HCT116 (cell line): ENCODE results near the gene MUC13. TPM values are rescaled to one million over a fixed set of nuclear protein-coding genes. Genes with fewer than 3 reads are reported as not detected.

Experiments used
- ATAC-seq: fragments of 200-7000 bp; cut with Tn5 transposase; 2 replicates; pipeline ENCODE4 v1.9.1; 2020; ENCODE audit warnings: mild to moderate bottlenecking, moderate library complexity
- Bru-seq: library from RNA; stranded (reverse); fragments of 400-500 nt; gene quantifications from one replicate; lab custom pipeline; 2021; lab: Mats Ljungman, UMichigan
- BruChase-seq, 2 experiments: library from RNA; stranded (reverse); fragments of 400-500 nt; gene quantifications; one replicate each; lab custom pipeline; 2021; lab: Mats Ljungman, UMichigan
- BruUV-seq: library from RNA; stranded (reverse); fragments of 400-500 nt; replicated peaks from 2 replicates; lab custom pipeline; 2021; lab: Mats Ljungman, UMichigan
- CTCF ChIA-PET: fragments of 300-600 bp; sonication (Branson Sonifier 250); formaldehyde crosslinking; loops from one replicate; lab custom pipeline; 2021; ENCODE audit warnings: antibody characterized with exemption; lab: Charles Lee
- POLR2A ChIA-PET: fragments of 300-600, 350-600 bp; sonication (Branson Sonifier 250); formaldehyde crosslinking; loops from one replicate; lab custom pipeline; 2021; ENCODE audit warnings: antibody characterized with exemption; lab: Charles Lee
- RAD21 ChIA-PET, 2 experiments: fragments of 300-600 bp; sonication (Branson Sonifier 250); formaldehyde crosslinking; loops; one replicate each; lab custom pipeline; 2023; ENCODE audit warnings: low total read pairs in 2 of 2; ENCODE audit not compliant: uncharacterized antibody in 2 of 2, unreplicated experiment in 2 of 2, low non-redundant PET in 1 of 2; lab: Charles Lee
- DNase-seq: peaks from one replicate; pipeline ENCODE4 v3.0.0-alpha.2; 2010; ENCODE audit warnings: low read depth, low spot score
- H2AFZ ChIP-seq: fragments of 200-600 bp; shearing (Covaris generic), sonication (generic); 2 replicates; pipeline ENCODE4 v1.6.1; 2017; ENCODE audit warnings: low read depth, mixed run types, mixed read lengths, antibody characterized with exemption, low read length; ENCODE audit not compliant: poor library complexity, severe bottlenecking
- H3K27ac ChIP-seq: 2 replicates; pipeline ENCODE4 v1.5.1; 2012; ENCODE audit warnings: low read depth, low read length
- H3K27me3 ChIP-seq: fragments of 200-600 bp; sonication (generic); 2 replicates; pipeline ENCODE4 v1.6.1; 2016; ENCODE audit warnings: mixed run types, low read length, mixed read lengths; ENCODE audit not compliant: insufficient read depth
- H3K36me3 ChIP-seq, 2 experiments: fragments of 200-500 bp in 1 of 2; fragments of 200-600 bp in 1 of 2; sonication (Bioruptor generic) in 1 of 2; sonication (generic) in 1 of 2; 2 replicates each; pipeline versions ENCODE4 v1.5.1 to v1.6.1; 2014 to 2016; ENCODE audit warnings: low read length in 2 of 2, inconsistent platforms in 1 of 2, mixed read lengths in 1 of 2, mixed run types in 1 of 2; ENCODE audit not compliant: insufficient read depth in 2 of 2, control insufficient read depth in 1 of 2
- H3K4me1 ChIP-seq, 2 experiments: fragments of 200-600 bp in 1 of 2; sonication (generic) in 1 of 2; 2 replicates each; pipeline versions ENCODE4 v1.5.1 to v1.6.1; 2012 to 2017; ENCODE audit warnings: low read length in 2 of 2, inconsistent platforms in 1 of 2, mild to moderate bottlenecking in 1 of 2, mixed read lengths in 1 of 2, mixed run types in 1 of 2, moderate library complexity in 1 of 2; ENCODE audit not compliant: insufficient read depth in 2 of 2, control insufficient read depth in 1 of 2
- H3K4me2 ChIP-seq: fragments of 200-600 bp; sonication (generic); 2 replicates; pipeline ENCODE4 v1.6.1; 2017; ENCODE audit warnings: mixed run types, low read length, mixed read lengths
- H3K4me3 ChIP-seq, 2 experiments: fragments of 200-600 bp in 1 of 2; sonication (generic) in 1 of 2; replicated peaks in 1 of 2; 2 replicates each; pipeline ENCODE4 v1.5.1; 2011 to 2016; ENCODE audit warnings: low read length in 2 of 2, control low read depth in 1 of 2, low read depth in 1 of 2, mild to moderate bottlenecking in 1 of 2, mixed read lengths in 1 of 2, mixed run types in 1 of 2
- H3K79me2 ChIP-seq: fragments of 200-600 bp; sonication (generic); 2 replicates; pipeline ENCODE4 v1.6.1; 2017; ENCODE audit warnings: mild to moderate bottlenecking, mixed run types, low read length, moderate library complexity, mixed read lengths; ENCODE audit not compliant: insufficient read depth
- H3K9ac ChIP-seq: fragments of 200-600 bp; sonication (generic); 2 replicates; pipeline ENCODE4 v1.6.1; 2016; ENCODE audit warnings: low read length, mixed read lengths
- H3K9me2 ChIP-seq: fragments of 200-600 bp; sonication (generic), shearing (Covaris generic); 2 replicates; pipeline ENCODE4 v1.6.1; 2017; ENCODE audit warnings: mixed run types, mild to moderate bottlenecking, moderate library complexity; ENCODE audit not compliant: insufficient read depth
- H3K9me3 ChIP-seq, 2 experiments: fragments of 200-500 bp in 1 of 2; fragments of 200-600 bp in 1 of 2; sonication (Bioruptor generic) in 1 of 2; sonication (generic) in 1 of 2; 2 replicates each; pipeline ENCODE4 v1.6.1; 2014 to 2017; ENCODE audit warnings: low read length in 2 of 2, mixed read lengths in 2 of 2, inconsistent platforms in 1 of 2, low read depth in 1 of 2, mild to moderate bottlenecking in 1 of 2, mixed run types in 1 of 2, moderate library complexity in 1 of 2; ENCODE audit not compliant: control insufficient read depth in 1 of 2, insufficient read depth in 1 of 2
- H4K20me1 ChIP-seq: fragments of 200-600 bp; sonication (generic), shearing (Covaris generic); 2 replicates; pipeline ENCODE4 v1.6.1; 2017; ENCODE audit warnings: mixed run types, mild to moderate bottlenecking, moderate library complexity; ENCODE audit not compliant: insufficient read depth
- ATF3 ChIP-seq: IDR thresholded peaks from 2 replicates; pipeline ENCODE4 v1.6.1; 2012
- CBX3 ChIP-seq: IDR thresholded peaks from 2 replicates; pipeline ENCODE4 v1.6.1; 2012; ENCODE audit warnings: low read depth
- CEBPB ChIP-seq: IDR thresholded peaks from 2 replicates; pipeline ENCODE4 v1.6.1; 2012; ENCODE audit warnings: low read depth
- CTCF ChIP-seq, 3 experiments: fragments of 200-600 bp in 1 of 3; sonication (generic) in 1 of 3; IDR thresholded peaks in 2 of 3; conservative IDR thresholded peaks in 1 of 3; 2 replicates each; pipeline ENCODE4 v1.5.1; 2012 to 2017; ENCODE audit warnings: low read depth in 2 of 3, low read length in 2 of 3, antibody characterized with exemption in 1 of 3, borderline replicate concordance in 1 of 3, control low read depth in 1 of 3, mild to moderate bottlenecking in 1 of 3, mixed read lengths in 1 of 3, mixed run types in 1 of 3, moderate library complexity in 1 of 3; ENCODE audit not compliant: insufficient read depth in 1 of 3
- EZH2 ChIP-seq: fragments of 200-600 bp; sonication (generic); IDR thresholded peaks from 2 replicates; pipeline ENCODE4 v1.6.1; 2017; ENCODE audit warnings: antibody characterized with exemption, mixed run types
- EZH2phosphoT487 ChIP-seq: fragments of 200-600 bp; IDR thresholded peaks from 2 replicates; pipeline ENCODE4 v1.6.1; 2018; ENCODE audit warnings: antibody characterized with exemption, borderline replicate concordance
- FOSL1 ChIP-seq: IDR thresholded peaks from 2 replicates; pipeline ENCODE4 v1.6.1; 2012; ENCODE audit warnings: low read depth
- MAX ChIP-seq: IDR thresholded peaks from 2 replicates; pipeline ENCODE4 v1.6.1; 2012
- POLR2A ChIP-seq: IDR thresholded peaks from 2 replicates; pipeline ENCODE4 v1.7.0; 2011; ENCODE audit warnings: borderline replicate concordance; ENCODE audit not compliant: insufficient read depth, insufficient read length; ENCODE audit errors: extremely low read depth
- POLR2AphosphoS5 ChIP-seq: IDR thresholded peaks from 2 replicates; pipeline ENCODE4 v1.6.1; 2011; ENCODE audit warnings: mild to moderate bottlenecking, low read depth, low read length, moderate library complexity
- RAD21 ChIP-seq: IDR thresholded peaks from 2 replicates; pipeline ENCODE4 v1.6.1; 2012; ENCODE audit warnings: low read depth, mild to moderate bottlenecking
- REST ChIP-seq: IDR thresholded peaks from 2 replicates; pipeline ENCODE4 v1.6.1; 2012; ENCODE audit warnings: low read depth
- SIN3A ChIP-seq: IDR thresholded peaks from 2 replicates; pipeline ENCODE4 v1.6.1; 2012; ENCODE audit warnings: low read depth
- SP1 ChIP-seq: IDR thresholded peaks from 2 replicates; pipeline ENCODE4 v1.6.1; 2012; ENCODE audit warnings: low read depth
- SRF ChIP-seq: IDR thresholded peaks from 2 replicates; pipeline ENCODE4 v1.6.1; 2012; ENCODE audit warnings: low read depth
- YY1 ChIP-seq: IDR thresholded peaks from 2 replicates; pipeline ENCODE4 v1.6.1; 2011; ENCODE audit warnings: low read length, low read depth, moderate library complexity, mild to moderate bottlenecking; ENCODE audit not compliant: insufficient replicate concordance; ENCODE audit errors: extremely low read depth
- ZFX ChIP-seq: fragments of 450-650 bp; IDR thresholded peaks from 2 replicates; pipeline ENCODE4 v1.6.1; 2017
- ZNF274 ChIP-seq: fragments of 200-500 bp; sonication (Bioruptor generic); IDR thresholded peaks from 2 replicates; pipeline ENCODE4 v1.6.1; 2014; ENCODE audit warnings: mild to moderate bottlenecking, low read depth, low read length, inconsistent platforms
- intact Hi-C: fragments of 100-400 bp; cut with micrococcal nuclease; formaldehyde crosslinking; loops from 2 replicates; pipeline ENCODE4 v1.10.0; 2022
- long read RNA-seq: library from polyadenylated mRNA; unstranded; transcript quantifications from one replicate; pipeline ENCODE4 v2.0.0, GENCODE V29; 2021; ENCODE audit not compliant: unreplicated experiment
- polyA plus RNA-seq: library from polyadenylated mRNA; unstranded; fragments of >200 nt; gene quantifications from 2 replicates; pipeline ENCODE4 v1.2.1, GENCODE V29; 2012; ENCODE audit warnings: missing spikeins
- total RNA-seq: library from RNA; stranded (reverse); gene quantifications from one replicate; pipeline ENCODE4 v1.2.1, GENCODE V29; 2021; ENCODE audit not compliant: unreplicated experiment

The MUC13 gene
- total RNA-seq (0.44 TPM), Bru-seq, nascent RNA (percentile 26 among the genes with signal in this experiment), BruChase-seq, experiment 1, labeled RNA remaining after a 6-hour chase (percentile 31 among the genes with signal in this experiment), BruChase-seq, experiment 2, labeled RNA remaining after a 2-hour chase (percentile 19 among the genes with signal in this experiment)
- polyA plus RNA-seq = 0.22 and 0.29 TPM in 2 replicates
- long read RNA-seq, partial matches to known transcripts = 0 of 2 reads
- long read RNA-seq, other reads (novel, unspliced or antisense) = 2 of 2 reads

- intact Hi-C loops = no loop called here
- RAD21 ChIA-PET = no interaction called here
These were observed at the start of gene MUC13 for GRCh38 chr3:124934577-124934976. TSS of gene MUC13 (minus strand) at chr3:124934751. CDS start at chr3:124934712, 39 bp downstream.

More at GRCh38 chr3:124934577-124934976, at the start of gene MUC13:
- H3K9me2 ChIP-seq = no peaks in the 10 kb centered on the region
- H3K27ac ChIP-seq = no peak within 1 kb of the TSS
- BruUV-seq = no TSS peak
- H3K27me3 ChIP-seq = no peaks in the 10 kb centered on the region
- H3K4me2 ChIP-seq = peak within 1 kb of the TSS; percentile 37
- ATAC-seq = no peak
- H3K9me3 ChIP-seq = no peaks in the 10 kb centered on the region
- H3K4me3 ChIP-seq = no peak within 1 kb of the TSS
- H4K20me1 ChIP-seq = no peaks in the 10 kb centered on the region
- CTCF ChIA-PET = no interaction called here
- no peaks in the 10 kb centered on the region for H3K36me3 ChIP-seq
- no peak for DNase-seq
- H3K79me2 ChIP-seq = no peaks in the 10 kb centered on the region
- no peak within 1 kb of the TSS for H3K9ac ChIP-seq
- H3K4me1 ChIP-seq = peaks cover 0 to 9% of the 10 kb centered on the region in 2 experiments; a peak in 1 of 4 replicates
- POLR2A ChIA-PET = no interaction called here
- H2AFZ ChIP-seq = peak within 1 kb of the TSS; percentile 30
- TF ChIP-seq SIN3A (no peak), REST (no peak), YY1 (no peak), FOSL1 (no peak), SRF (no peak), POLR2A (no peak), EZH2 (no peak), ZFX (no peak), EZH2phosphoT487 (no peak), SP1 (no peak), RAD21 (no peak), ATF3 (no peak), CEBPB (no peak), MAX (no peak), CTCF (IDR thresholded peaks at IDR 0.05 in 2 of 3, conservative IDR thresholded peaks at IDR 0.05 in 1 of 3; ENCODE audit: borderline replicate concordance in 1 of 3, insufficient read depth in 1 of 3, low read depth in 2 of 3, low read length in 2 of 3) (no peak), ZNF274 (no peak), POLR2AphosphoS5 (no peak), CBX3 (no peak)
